PFSK-1 (cell line): Measurements from ENCODE around the gene PLAAT1.

Source experiments
- FOXP2 ChIP-seq: optimal IDR thresholded peaks from 2 replicates; pipeline ENCODE3; 2011; ENCODE audit warnings: borderline replicate concordance, control low read depth, inconsistent platforms; ENCODE audit not compliant: insufficient read depth; ENCODE audit errors: extremely low read length, extremely low read depth
- POLR2AphosphoS5 ChIP-seq: IDR thresholded peaks from 2 replicates; pipeline ENCODE4 v1.6.1; 2012; ENCODE audit warnings: low read depth, mild to moderate bottlenecking, control low read depth, low read length, moderate library complexity
- REST ChIP-seq, 2 experiments: IDR thresholded peaks; 2 replicates each; pipeline versions ENCODE4 v1.6.1 to v1.8.0; 2011 to 2012; ENCODE audit warnings: low read depth in 2 of 2, low read length in 2 of 2, control low read depth in 1 of 2, inconsistent platforms in 1 of 2, mild to moderate bottlenecking in 1 of 2, moderate library complexity in 1 of 2; ENCODE audit not compliant: insufficient read depth in 1 of 2
- SIN3A ChIP-seq: IDR thresholded peaks from 2 replicates; pipeline ENCODE4 v1.6.1; 2012; ENCODE audit warnings: mild to moderate bottlenecking, low read length, moderate library complexity, borderline replicate concordance; ENCODE audit not compliant: insufficient read depth
- TAF1 ChIP-seq: IDR thresholded peaks from 2 replicates; pipeline ENCODE4 v1.6.1; 2012; ENCODE audit warnings: low read length, control low read depth, borderline replicate concordance; ENCODE audit not compliant: insufficient read depth

Gene PLAAT1

GRCh38 chr3:193301433-193301832 is 60.4 kb downstream of the PLAAT1 start:
- TF ChIP-seq POLR2AphosphoS5 (no peak), SIN3A (no peak), TAF1 (no peak), FOXP2 (no peak), REST (IDR thresholded peaks at IDR 0.05; ENCODE audit: insufficient read depth in 1 of 2, low read depth in 2 of 2, low read length in 2 of 2) (no peak)

GRCh38 chr3:193305356-193305755 is 64.3 kb downstream of the PLAAT1 start:
- no peak for TF ChIP-seq TAF1
- TF ChIP-seq REST (IDR thresholded peaks at IDR 0.05; ENCODE audit: insufficient read depth in 1 of 2, low read depth in 2 of 2, low read length in 2 of 2) = no peak
- no peak for TF ChIP-seq FOXP2
- no peak for TF ChIP-seq POLR2AphosphoS5
- no peak for TF ChIP-seq SIN3A

- TF ChIP-seq SIN3A = no peak
Observed at GRCh38 chr3:193310914-193311723, 70.1 kb downstream of the PLAAT1 start.

GRCh38 chr3:193313061-193313958 is 72.3 kb downstream of the PLAAT1 start:
- TF ChIP-seq REST (IDR thresholded peaks at IDR 0.05; ENCODE audit: insufficient read depth in 1 of 2, low read depth in 2 of 2, low read length in 2 of 2) = no peak
- no peak for TF ChIP-seq TAF1
- no peak for TF ChIP-seq SIN3A
- no peak for TF ChIP-seq FOXP2
- no peak for TF ChIP-seq POLR2AphosphoS5

- TF ChIP-seq FOXP2 (no peak), SIN3A (no peak), TAF1 (no peak), POLR2AphosphoS5 (no peak), REST (IDR thresholded peaks at IDR 0.05; ENCODE audit: insufficient read depth in 1 of 2, low read depth in 2 of 2, low read length in 2 of 2) (no peak)
Observed at GRCh38 chr3:193314161-193314560, 73.1 kb downstream of the PLAAT1 start.
